Endothelial cell of umbilical vein (primary cell): ENCODE data around the gene ANKRD44.

Experiments
- CTCF ChIP-seq, 2 donors: IDR thresholded peaks; 1 replicate in 1 of 2; 2 replicates in 1 of 2; pipeline ENCODE4 v1.5.1; 2011; ENCODE audit warnings: low read length in 2 of 2, mild to moderate bottlenecking in 2 of 2, moderate library complexity in 2 of 2, control low read depth in 1 of 2, inconsistent platforms in 1 of 2, low read depth in 1 of 2; ENCODE audit not compliant: insufficient read depth in 1 of 2; ENCODE audit errors: extremely low read depth in 1 of 2
- EZH2 ChIP-seq: IDR thresholded peaks from 2 replicates; pipeline ENCODE4 v1.6.1; 2012; ENCODE audit warnings: borderline replicate concordance, low read depth, mild to moderate bottlenecking, moderate library complexity, low read length, inconsistent platforms; ENCODE audit not compliant: severe bottlenecking
- FOS ChIP-seq: IDR thresholded peaks from 2 replicates; pipeline ENCODE4 v1.6.1; 2011; ENCODE audit warnings: mild to moderate bottlenecking, low read length, moderate library complexity, borderline replicate concordance; ENCODE audit not compliant: insufficient read depth
- GATA2 ChIP-seq: IDR thresholded peaks from 2 replicates; pipeline ENCODE4 v1.7.0; 2011; ENCODE audit warnings: low read depth, mild to moderate bottlenecking, moderate library complexity, mixed read lengths, low read length; ENCODE audit not compliant: insufficient read length, insufficient read depth
- JUN ChIP-seq: IDR thresholded peaks from 2 replicates; pipeline ENCODE4 v1.6.1; 2011; ENCODE audit warnings: borderline replicate concordance, low read depth; ENCODE audit not compliant: insufficient read length, insufficient read depth
- MAX ChIP-seq: IDR thresholded peaks from 2 replicates; pipeline ENCODE4 v1.6.1; 2011; ENCODE audit not compliant: insufficient read depth, insufficient read length
- MYC ChIP-seq: IDR thresholded peaks from one replicate; pipeline ENCODE4 v1.6.1; 2011; ENCODE audit warnings: mild to moderate bottlenecking, low read depth, low read length
- POLR2A ChIP-seq: IDR thresholded peaks from 2 replicates; pipeline ENCODE4 v1.6.1; 2012; ENCODE audit warnings: low read depth, mild to moderate bottlenecking, control low read depth, low read length
- POLR2AphosphoS5 ChIP-seq: IDR thresholded peaks from 2 replicates; pipeline ENCODE4 v1.6.1; 2012; ENCODE audit warnings: low read depth, mild to moderate bottlenecking, control low read depth, low read length, moderate library complexity; ENCODE audit not compliant: insufficient read depth

DNA sequence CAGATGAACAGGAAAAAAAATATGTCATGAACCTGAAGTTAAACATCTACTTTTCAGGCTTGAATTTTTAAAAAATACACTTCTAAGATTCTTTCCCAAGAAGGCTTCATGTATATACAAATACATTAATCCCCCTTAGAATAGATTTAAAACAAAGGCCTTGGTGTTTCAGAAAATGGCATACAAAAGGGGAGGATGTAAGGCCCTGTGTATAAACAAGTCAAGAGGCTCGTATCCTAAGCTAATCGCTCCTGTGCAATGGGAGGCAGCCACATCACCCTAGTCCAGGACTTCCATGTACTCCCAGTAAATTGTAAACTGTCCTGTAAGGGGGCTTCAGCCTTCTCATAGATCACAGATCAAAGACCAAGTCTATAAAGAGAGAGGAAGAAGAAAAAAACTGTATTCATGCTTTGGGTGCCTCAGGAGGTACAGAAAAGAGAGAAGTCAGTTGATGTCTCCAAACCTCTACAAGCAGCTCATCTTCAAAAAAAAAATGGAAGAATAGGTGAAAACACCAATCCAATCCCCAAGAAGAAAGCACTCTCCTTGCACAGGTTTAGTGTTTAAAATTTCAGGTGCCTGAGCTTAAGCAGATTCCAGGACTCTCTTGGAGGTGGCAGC, 53.9 kb downstream of the ANKRD44 start:
- TF ChIP-seq JUN (no peak), POLR2A (no peak), CTCF (IDR thresholded peaks at IDR 0.05; ENCODE audit: extremely low read depth in 1 of 2, insufficient read depth in 1 of 2, low read depth in 1 of 2, low read length in 2 of 2) (no peak), MYC (no peak), POLR2AphosphoS5 (no peak), MAX (no peak), EZH2 (no peak), FOS (no peak), GATA2 (no peak)
